Spinal cord (tissue), 10 donors: ENCODE results near the gene CERS5. TPM values are rescaled to one million over a fixed set of nuclear protein-coding genes. Genes with fewer than 3 reads are reported as not detected.
"Not testable (repeated sequence)": the region's sequence is repeated elsewhere in the genome, so short reads cannot be mapped to it uniquely, and the experiment has no call there.

Source experiments
- DNase-seq, 6 donors: peaks; one replicate each; pipeline versions ENCODE4 v3.0.0 to v3.0.0-alpha.2; 2013 to 2015; ENCODE audit warnings: low spot score in 6 of 6, low read depth in 4 of 6
- H3K27ac ChIP-seq: one replicate; pipeline ENCODE4 v1.5.1; 2013; ENCODE audit warnings: low read depth, low read length, control low read depth
- H3K27me3 ChIP-seq: one replicate; pipeline ENCODE4 v1.6.1; 2013; ENCODE audit warnings: low read length; ENCODE audit not compliant: control insufficient read depth, insufficient read depth
- H3K36me3 ChIP-seq: one replicate; pipeline ENCODE4 v1.6.1; 2013; ENCODE audit warnings: low read length; ENCODE audit not compliant: control insufficient read depth, insufficient read depth
- H3K4me1 ChIP-seq: one replicate; pipeline ENCODE4 v1.6.1; 2013; ENCODE audit warnings: low read length; ENCODE audit not compliant: control insufficient read depth, insufficient read depth
- H3K4me3 ChIP-seq: one replicate; pipeline ENCODE4 v1.5.1; 2013; ENCODE audit warnings: low read depth, low read length, control low read depth
- H3K9me3 ChIP-seq: one replicate; pipeline ENCODE4 v1.6.1; 2013; ENCODE audit warnings: low read length; ENCODE audit not compliant: control insufficient read depth, insufficient read depth
- WGBS: methylation state at CpG from one replicate; pipeline ENCODE4 v1.1.5; 2013; ENCODE audit warnings: missing lambda C conversion rate; ENCODE audit not compliant: insufficient coverage; 5-methylcytosine and 5-hydroxymethylcytosine counted together
- polyA plus RNA-seq, 2 donors: library from polyadenylated mRNA; unstranded; fragments of 120-200 nt; gene quantifications; one replicate each; pipeline ENCODE4 v1.2.1, GENCODE V29; 2013; ENCODE audit not compliant: insufficient read length in 2 of 2
- total RNA-seq, 2 donors: library from RNA; depleted of rRNA in 1 of 2; stranded (reverse); fragments of 120-200 nt in 1 of 2; fragments of >200 nt in 1 of 2; gene quantifications; one replicate each; pipeline versions ENCODE4 v1.2.3 to v1.2.4, GENCODE V29; 2013 to 2014
- donor health status: healthy.

Gene CERS5
- total and polyA plus RNA-seq, 4 donors = 74.9 to 122 (median 93.8) TPM

DNA sequence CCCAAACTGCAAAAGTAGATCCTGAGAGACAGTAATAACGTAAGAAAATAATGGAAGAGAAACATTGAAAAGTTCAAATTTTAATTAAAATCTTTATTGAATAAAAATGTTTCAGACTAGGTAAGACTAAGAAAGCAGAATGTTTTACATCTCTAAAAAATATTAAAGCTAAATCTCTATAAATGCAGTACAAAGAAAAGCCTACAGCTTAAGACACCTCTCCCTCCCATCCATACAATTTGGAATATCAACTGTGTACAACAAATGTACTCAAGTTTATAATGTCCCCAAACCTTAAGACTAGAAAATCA is 8.5 kb upstream of the CERS5 start:
- Histone ChIP-seq H3K4me3 (no peak overlapping the region), H3K36me3 (peaks cover 14% of the 10 kb centered on the region), H3K27ac (no peak overlapping the region), H3K9me3 (no peaks in the 10 kb centered on the region), H3K4me1 (peaks cover 2% of the 10 kb centered on the region), H3K27me3 (no peaks in the 10 kb centered on the region)
- no CpG with 5 or more reads among the region's 1 CpG for WGBS
- no peak for DNase-seq

DNA sequence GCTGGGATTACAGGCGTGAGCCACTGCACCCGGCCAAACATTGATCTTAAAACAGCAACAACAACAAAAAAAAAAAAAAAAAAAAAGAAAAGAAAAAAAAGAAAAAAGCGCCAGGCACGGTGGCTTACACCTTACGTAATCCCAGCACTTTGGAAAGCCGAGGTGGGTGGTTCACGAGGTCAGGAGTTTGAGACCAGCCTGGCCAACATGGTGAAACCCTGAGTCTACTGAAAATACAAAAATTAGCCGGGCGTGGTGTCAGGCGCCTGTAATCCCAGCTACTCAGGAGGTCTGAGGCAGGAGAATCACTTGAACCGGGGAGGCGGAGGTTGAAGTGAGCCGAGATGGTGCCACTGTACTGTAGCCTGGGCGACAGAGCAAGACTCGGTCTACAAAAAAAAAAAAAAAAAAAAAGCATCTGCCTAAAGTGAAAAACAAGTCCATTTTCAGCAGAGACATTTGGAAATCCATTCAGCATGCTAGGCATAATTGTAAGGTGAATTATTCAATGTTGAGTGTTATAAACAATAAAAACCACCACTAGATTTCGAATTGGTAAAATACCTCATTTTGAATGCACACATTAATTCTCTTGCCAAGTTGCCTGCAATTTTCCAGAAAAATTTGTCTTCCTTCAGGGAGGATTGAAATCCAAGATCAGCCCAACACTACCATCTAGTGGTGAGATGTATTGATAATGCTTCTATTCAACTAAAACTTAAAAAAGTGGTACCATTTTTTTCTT is 8.0 kb upstream of the CERS5 start:
- Histone ChIP-seq H3K9me3 (no peaks in the 10 kb centered on the region), H3K4me3 (no peak overlapping the region)
- WGBS = 83% methylated on average over 12 of the region's 16 CpGs

DNA sequence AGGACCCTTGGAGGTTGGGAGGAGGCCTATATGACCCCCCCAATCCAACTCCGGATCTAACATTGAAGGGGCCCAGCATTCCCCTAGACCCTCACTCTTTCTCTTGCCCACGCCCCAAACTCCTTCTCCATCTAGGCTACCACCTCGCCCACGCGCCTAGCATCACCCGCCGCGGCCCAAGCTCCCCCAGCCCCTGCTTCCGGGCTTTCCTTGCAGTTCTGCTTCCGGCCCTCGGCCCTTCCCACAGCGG is 445 bp downstream of the CERS5 start:
- Histone ChIP-seq H3K4me3 (peak overlapping the region; percentile 90), H3K27me3 (no peaks in the 10 kb centered on the region), H3K9me3 (no peaks in the 10 kb centered on the region), H3K27ac (peak overlapping the region; percentile 98), H3K36me3 (no peaks in the 10 kb centered on the region), H3K4me1 (peaks cover 23% of the 10 kb centered on the region)
- WGBS = 0% methylated on average over 12 of the region's 12 CpGs
- DNase-seq = peak in 1 of 6 donors; percentile 12

More for the DNA sequence above, 8.0 kb upstream of the CERS5 start:
- Histone ChIP-seq H3K36me3 (peaks cover 12% of the 10 kb centered on the region), H3K27ac (no peak overlapping the region), H3K27me3 (no peaks in the 10 kb centered on the region), H3K4me1 (peaks cover 2% of the 10 kb centered on the region)
- peak; percentile 57 to 95 (median 76) for DNase-seq

DNA sequence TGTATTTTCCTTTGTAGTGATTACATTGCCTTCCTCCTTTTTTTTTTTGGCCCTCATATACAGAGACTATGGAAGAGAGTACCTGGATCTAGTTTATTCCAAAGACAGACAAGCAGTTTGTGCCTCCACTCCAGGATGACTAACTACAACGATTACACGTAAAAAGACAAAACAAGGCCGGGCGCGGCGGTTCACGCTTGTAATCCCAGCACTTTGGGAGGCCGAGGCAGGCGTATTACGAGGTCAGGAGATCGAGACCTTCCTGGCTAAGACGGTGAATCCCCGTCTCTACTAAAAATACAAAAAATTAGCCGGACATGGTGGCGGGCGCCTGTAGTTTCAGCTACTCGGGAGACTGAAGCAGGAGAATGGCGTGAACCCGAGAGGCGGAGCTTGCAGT is 2.2 kb downstream of the CERS5 start:
- H3K4me1 ChIP-seq = peaks cover 23% of the 10 kb centered on the region
- H3K36me3 ChIP-seq = no peaks in the 10 kb centered on the region
- no peaks in the 10 kb centered on the region for H3K27me3 ChIP-seq
- H3K4me3 ChIP-seq = no peak overlapping the region
- WGBS = 96% methylated on average over 13 of the region's 20 CpGs
- no peak for DNase-seq
- no peak overlapping the region for H3K27ac ChIP-seq
- no peaks in the 10 kb centered on the region for H3K9me3 ChIP-seq

DNA sequence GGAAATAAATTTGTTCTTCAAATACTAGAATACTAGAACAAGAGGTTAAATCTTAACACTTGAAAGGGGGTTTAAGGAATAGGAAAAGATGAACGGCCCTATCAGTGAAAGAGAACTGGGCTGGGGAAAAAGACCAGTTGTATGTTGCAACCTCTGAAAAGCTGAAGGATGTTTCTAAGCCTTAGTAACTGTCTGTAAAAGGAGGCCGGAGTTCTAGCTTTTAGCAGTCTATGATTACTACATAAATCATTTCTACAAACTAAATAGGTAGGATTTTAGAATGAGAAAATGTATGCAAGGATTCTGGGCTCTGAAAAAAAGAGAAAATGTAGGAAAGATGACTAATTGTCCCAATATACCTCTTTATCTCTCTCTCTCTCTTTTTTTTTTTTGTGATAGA is 4.9 kb downstream of the CERS5 start:
- DNase-seq = no peak
- WGBS = no CpG with 5 or more reads among the region's 2 CpGs
- Histone ChIP-seq H3K4me1 (peaks cover 16% of the 10 kb centered on the region), H3K9me3 (no peaks in the 10 kb centered on the region), H3K27ac (no peak overlapping the region), H3K36me3 (no peaks in the 10 kb centered on the region), H3K4me3 (no peak overlapping the region), H3K27me3 (no peaks in the 10 kb centered on the region)

DNA sequence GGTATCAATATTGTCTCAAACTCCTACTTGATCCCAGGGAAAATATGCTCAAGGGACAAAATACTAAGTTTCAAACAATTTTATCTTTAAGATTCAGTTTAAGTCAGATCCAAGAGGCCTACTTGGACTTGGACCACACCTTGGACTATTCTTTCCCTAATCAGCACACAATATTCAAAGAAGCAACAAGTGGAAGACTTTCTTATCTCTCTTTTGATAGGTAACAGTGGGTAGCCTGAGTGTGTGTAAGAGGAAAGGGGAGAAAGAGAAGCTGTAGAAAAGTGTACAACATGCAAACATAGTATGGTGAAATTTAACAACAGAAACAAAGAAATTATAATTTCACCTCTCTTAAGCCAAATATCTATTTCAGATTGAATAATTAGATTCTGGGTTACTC is 6.5 kb downstream of the CERS5 start:
- H3K27ac ChIP-seq = no peak overlapping the region
- H3K4me3 ChIP-seq = no peak overlapping the region
- H3K4me1 ChIP-seq = peaks cover 5% of the 10 kb centered on the region

DNA sequence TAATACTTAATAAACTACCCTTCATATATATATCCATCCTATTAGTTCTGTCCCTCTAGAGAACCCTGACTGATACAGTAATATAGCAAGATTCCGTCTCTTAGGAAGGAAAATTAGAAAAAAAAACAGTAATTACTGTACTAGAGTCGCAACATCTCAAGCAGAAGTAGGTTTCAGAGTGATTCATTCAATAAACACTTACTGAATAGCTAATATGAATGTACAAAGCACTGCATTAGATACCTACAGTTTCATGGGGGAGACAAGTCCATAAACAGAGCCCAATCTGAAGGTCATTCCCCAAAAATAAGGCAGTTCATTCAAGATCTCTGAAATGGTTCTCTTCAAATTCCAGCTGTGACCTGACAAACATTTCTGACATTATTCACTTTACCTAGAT is 9.9 kb downstream of the CERS5 start:
- WGBS = no CpG with 5 or more reads among the region's 2 CpGs
- no peak overlapping the region for H3K27ac ChIP-seq

More for the DNA sequence above, 6.5 kb downstream of the CERS5 start:
- DNase-seq = no peak
- H3K9me3 ChIP-seq = no peaks in the 10 kb centered on the region
- no peaks in the 10 kb centered on the region for H3K27me3 ChIP-seq
- H3K36me3 ChIP-seq = no peaks in the 10 kb centered on the region

DNA sequence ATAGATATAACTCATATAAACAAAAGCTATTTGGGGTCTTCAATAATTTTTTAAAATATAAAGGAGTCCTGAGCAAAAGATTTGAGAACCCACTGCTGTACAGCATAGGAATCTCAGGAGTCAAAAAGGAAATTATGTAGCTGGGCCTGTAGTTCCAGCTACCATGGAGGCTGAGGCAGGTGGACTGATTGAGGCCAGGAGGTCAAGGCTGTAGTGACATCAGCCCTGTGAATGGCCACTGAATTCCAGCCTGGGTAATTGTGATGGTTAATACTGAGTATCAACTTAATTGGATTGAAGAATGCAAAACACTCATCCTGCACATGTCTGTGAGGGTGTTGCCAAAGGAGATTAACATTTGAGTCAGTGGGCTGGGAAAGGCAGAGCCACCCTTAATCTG is 10.5 kb downstream of the CERS5 start:
- DNase-seq = no peak
- Histone ChIP-seq H3K27me3 (no peaks in the 10 kb centered on the region), H3K36me3 (no peaks in the 10 kb centered on the region), H3K9me3 (no peaks in the 10 kb centered on the region), H3K4me3 (no peak overlapping the region), H3K4me1 (no peaks in the 10 kb centered on the region), H3K27ac (no peak overlapping the region)

More for the DNA sequence above, 9.9 kb downstream of the CERS5 start:
- Histone ChIP-seq H3K4me1 (no peaks in the 10 kb centered on the region), H3K36me3 (no peaks in the 10 kb centered on the region), H3K27me3 (no peaks in the 10 kb centered on the region), H3K9me3 (no peaks in the 10 kb centered on the region), H3K4me3 (no peak overlapping the region)
- no peak for DNase-seq

DNA sequence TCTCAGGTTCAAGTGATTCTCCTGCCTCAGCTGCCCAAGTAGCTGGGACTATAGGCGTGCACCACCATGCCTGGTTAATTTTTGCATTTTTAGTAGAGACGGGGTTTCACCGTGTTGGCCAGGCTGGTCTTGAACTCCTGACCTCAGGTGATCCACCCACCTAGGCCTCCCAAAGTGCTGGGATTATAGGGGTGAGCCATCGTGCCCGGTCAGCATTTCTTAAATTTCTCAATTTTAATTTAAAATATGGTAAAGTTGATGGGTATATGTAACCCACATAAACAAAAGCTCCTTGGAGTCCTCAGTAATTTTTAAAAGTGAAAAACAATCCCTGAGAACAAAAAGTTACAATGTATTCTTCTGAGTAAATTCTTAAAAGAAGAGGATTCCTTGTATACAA is 12.2 kb downstream of the CERS5 start:
- H3K27ac ChIP-seq, H3K4me1 ChIP-seq, H3K4me3 ChIP-seq, H3K36me3 ChIP-seq, H3K9me3 ChIP-seq, H3K27me3 ChIP-seq, DNase-seq: not testable (repeated sequence)
- no CpG with 5 or more reads among the region's 5 CpGs for WGBS

DNA sequence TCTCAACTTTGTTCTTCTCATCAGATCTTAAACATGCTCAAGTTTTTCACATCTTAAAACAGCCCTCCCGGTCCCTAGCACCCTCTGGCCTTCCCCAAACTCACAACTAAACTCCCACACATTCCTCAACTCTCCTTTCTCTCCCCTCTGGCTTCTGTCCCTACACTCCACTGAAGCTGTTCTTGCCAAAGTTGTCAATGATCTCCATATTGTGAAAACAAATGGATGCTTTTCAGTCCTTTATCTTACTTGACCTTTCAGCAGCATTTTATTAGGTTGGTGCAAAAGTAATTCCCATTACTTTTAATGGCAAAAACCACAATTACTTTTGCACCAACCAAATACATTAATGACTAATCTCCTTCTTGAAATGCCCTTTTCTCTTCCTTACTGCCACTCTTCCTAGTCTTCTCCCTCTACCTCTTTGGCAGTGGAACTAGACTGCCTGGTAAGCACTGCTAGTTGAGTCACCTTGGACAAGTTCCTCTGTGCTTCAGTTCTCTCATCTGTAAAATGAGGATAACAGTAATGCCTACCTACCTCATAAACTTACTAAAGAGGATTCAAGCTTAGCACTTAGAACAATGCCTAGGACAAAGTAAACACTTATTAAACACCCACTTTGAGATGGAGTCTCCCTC is 16.0 kb downstream of the CERS5 start:
- no peak for DNase-seq
- H3K4me3 ChIP-seq = no peak overlapping the region
- no peaks in the 10 kb centered on the region for H3K9me3 ChIP-seq
- H3K27ac ChIP-seq = no peak overlapping the region
- 80% methylated on average over 1 of the region's 1 CpG for whole genome bisulfite sequencing
- H3K27me3 ChIP-seq = no peaks in the 10 kb centered on the region
- no peaks in the 10 kb centered on the region for H3K4me1 ChIP-seq
- no peaks in the 10 kb centered on the region for H3K36me3 ChIP-seq
